A549 (cell line): ENCODE results near the gene PRR14L.

Experiments
- CEBPB ChIP-seq, 2 experiments: fragments of >200 bp in 1 of 2; sonication (Bioruptor Twin) in 1 of 2; formaldehyde crosslinking in 1 of 2; IDR thresholded peaks; 2 replicates each; pipeline ENCODE4 v1.6.1; 2012 to 2016
- CTCF ChIP-seq: fragments of >200 bp; sonication (Bioruptor Twin); formaldehyde crosslinking; IDR thresholded peaks from 3 replicates; pipeline ENCODE4 v1.5.1; 2016
- HOXA7 ChIP-seq: fragments of 250-450 bp; sonication (Bioruptor Pico); IDR thresholded peaks from 2 replicates; pipeline ENCODE4 v1.5.0; 2020; ENCODE audit warnings: mild to moderate bottlenecking, moderate library complexity
- JUNB ChIP-seq: fragments of >200 bp; sonication (Bioruptor Twin); formaldehyde crosslinking; IDR thresholded peaks from 2 replicates; pipeline ENCODE4 v1.6.1; 2016
- KDM5A ChIP-seq: fragments of 200-600 bp; sonication (generic); IDR thresholded peaks from 2 replicates; pipeline ENCODE4 v1.6.1; 2016; ENCODE audit warnings: antibody characterized with exemption, mild to moderate bottlenecking
- POLR2A ChIP-seq: IDR thresholded peaks from 2 replicates; pipeline ENCODE4 v1.6.1; 2012; ENCODE audit warnings: mild to moderate bottlenecking, low read length

- no peak for TF ChIP-seq HOXA7 (CRISPR knock-in tag)
- TF ChIP-seq JUNB, result no peak
- TF ChIP-seq POLR2A, result no peak
- TF ChIP-seq CEBPB (IDR thresholded peaks at IDR 0.05), result no peak
- no peak for TF ChIP-seq KDM5A
- no peak for TF ChIP-seq CTCF
These were observed 4.9 kb upstream of the PRR14L start for GRCh38 chr22:31754813-31755212.
